HG03103 (cell line): Measurements from ENCODE around the gene PDZD2.

Experiments used
- ATAC-seq: cut with Tn5 transposase; IDR thresholded peaks from one replicate; pipeline ENCODE4 v1.9.1; 2021; ENCODE audit warnings: low read depth; ENCODE audit not compliant: unreplicated experiment

The PDZD2 gene

DNA sequence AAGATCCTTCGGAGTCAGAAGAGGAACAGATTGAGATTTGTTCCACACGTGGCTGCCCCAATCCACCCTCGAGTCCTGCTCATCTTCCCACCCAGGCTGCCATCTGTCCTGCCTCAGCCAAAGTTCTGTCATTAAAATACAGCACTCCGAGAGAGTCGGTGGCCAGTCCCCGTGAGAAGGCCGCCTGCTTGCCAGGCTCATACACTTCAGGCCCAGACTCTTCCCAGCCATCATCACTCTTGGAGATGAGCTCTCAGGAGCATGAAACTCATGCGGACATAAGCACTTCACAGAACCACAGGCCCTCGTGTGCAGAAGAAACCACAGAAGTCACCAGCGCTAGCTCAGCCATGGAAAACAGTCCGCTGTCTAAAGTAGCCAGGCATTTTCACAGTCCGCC lies 449.3 kb downstream of the PDZD2 start:
- ATAC-seq: no peak

GRCh38 chr5:32089146-32090000 lies 450.4 kb downstream of the PDZD2 start:
- ATAC-seq: no peak

- no peak for ATAC-seq
Measured at GRCh38 chr5:32090026-32090754, 451.3 kb downstream of the PDZD2 start.

DNA sequence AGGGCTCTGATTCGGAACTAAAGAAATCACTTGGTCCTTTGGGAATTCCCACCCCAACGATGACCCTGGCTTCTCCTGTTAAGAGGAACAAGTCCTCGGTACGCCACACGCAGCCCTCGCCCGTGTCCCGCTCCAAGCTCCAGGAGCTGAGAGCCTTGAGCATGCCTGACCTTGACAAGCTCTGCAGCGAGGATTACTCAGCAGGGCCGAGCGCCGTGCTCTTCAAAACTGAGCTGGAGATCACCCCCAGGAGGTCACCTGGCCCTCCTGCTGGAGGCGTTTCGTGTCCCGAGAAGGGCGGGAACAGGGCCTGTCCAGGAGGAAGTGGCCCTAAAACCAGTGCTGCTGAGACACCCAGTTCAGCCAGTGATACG lies 451.8 kb downstream of the PDZD2 start:
- ATAC-seq: no peak

GRCh38 chr5:32092938-32093812 lies 454.2 kb downstream of the PDZD2 start:
- peak; percentile 96 for ATAC-seq

- no peak for ATAC-seq
Measured at GRCh38 chr5:32094691-32095090, 455.8 kb downstream of the PDZD2 start.

DNA sequence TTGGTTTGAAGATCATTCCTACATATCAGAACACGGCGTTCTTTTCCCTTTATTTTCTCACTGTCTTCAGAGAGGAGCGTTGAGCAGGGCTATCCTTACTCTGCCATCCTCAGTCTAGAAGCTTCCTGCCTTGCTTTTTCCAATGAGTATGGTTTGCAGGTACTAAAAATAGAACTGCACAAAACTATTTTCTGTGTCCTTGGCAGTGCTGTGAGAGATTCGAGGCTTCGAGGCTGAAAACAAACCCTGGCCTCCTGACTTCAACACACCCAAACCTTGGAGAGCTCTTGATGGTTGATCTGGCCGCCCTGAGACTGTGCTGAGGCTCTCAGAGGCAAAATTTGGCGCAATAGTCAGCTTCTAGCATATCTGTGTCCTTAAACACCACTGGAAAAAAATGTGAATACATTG lies 456.3 kb downstream of the PDZD2 start:
- ATAC-seq: no peak

DNA sequence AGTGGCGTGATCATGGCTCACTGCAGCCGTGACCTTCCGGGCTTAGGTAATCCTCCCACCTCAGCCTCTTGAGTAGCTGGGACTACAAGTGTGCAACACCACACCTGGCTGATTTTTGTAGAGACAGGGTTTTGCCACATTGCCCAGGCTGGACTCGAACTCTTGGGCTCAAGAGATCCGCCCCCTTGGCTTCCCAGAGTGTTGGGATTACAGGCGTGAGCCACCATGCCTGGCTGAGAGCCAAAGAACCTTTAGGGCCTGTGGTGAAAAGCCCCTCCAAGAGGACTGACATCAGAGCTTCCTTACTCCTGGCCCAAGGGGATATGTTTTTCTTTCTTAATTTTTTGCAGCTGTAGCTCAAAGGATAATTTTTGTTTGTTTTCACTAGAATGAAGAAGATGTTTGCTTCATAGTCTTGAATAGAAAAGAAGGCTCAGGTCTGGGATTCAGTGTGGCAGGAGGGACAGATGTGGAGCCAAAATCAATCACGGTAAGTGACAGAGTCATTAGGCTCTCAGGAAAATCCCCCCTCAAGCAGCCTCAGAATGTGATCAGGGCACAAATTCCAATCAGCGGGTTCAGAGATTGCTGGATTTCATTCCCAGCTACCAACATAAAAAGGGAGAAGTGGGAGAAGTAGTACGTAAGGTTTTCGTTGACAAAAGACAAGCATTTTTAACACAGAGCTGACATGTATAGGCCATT lies 458.1 kb downstream of the PDZD2 start:
- ATAC-seq: no peak

GRCh38 chr5:32098291-32098690 lies 459.4 kb downstream of the PDZD2 start:
- ATAC-seq: no peak

DNA sequence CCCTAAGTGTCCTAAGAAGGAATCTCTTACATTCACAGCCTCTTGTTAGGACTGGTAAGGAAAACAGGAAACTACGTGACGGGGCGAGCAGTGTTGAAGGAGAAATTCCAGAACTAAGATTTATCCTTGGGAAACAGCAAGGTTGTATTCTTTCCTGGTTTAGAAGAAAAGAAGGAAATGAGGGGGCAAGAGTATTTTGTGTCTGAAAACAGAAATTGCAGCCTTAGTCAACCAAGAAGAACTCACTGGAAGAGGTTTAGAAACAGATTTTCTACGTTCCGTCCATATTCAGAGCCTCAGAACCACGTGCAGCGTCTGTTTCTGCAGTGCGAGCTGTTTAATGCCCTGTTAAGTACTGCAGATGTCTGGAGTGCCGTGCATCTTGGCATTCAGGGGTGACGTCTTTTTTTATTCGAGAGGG lies 460.0 kb downstream of the PDZD2 start:
- no peak for ATAC-seq

- ATAC-seq: no peak
Measured at GRCh38 chr5:32099486-32100035, 460.6 kb downstream of the PDZD2 start.

GRCh38 chr5:32100230-32100629 lies 461.3 kb downstream of the PDZD2 start:
- no peak for ATAC-seq

DNA sequence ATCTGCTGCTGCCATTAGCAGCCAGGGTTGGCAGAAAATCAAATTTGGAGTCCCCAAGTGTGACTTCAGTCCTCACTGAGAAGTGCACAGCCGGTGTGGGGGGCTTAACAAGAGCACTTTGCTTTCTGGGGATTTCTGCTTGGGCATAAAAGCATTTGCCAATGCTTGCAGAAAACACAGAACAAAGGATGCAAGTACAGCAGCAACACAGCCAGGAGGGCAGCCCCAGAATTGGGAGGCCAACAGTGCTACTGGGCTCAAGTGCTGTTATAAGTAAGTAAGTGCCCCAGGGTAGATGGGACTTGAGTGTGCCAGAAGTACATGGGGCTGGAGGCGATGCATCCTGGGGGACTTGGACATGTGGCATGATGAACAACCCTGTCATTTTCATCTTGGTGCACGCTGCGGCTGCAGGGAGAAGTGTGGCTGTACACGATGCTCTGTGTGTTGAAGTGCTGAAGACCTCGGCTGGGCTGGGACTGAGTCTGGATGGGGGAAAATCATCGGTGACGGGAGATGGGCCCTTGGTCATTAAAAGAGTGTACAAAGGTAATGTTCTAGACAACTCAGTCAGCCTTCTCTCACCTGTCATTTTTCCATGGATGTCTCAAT lies 461.9 kb downstream of the PDZD2 start:
- ATAC-seq: no peak

DNA sequence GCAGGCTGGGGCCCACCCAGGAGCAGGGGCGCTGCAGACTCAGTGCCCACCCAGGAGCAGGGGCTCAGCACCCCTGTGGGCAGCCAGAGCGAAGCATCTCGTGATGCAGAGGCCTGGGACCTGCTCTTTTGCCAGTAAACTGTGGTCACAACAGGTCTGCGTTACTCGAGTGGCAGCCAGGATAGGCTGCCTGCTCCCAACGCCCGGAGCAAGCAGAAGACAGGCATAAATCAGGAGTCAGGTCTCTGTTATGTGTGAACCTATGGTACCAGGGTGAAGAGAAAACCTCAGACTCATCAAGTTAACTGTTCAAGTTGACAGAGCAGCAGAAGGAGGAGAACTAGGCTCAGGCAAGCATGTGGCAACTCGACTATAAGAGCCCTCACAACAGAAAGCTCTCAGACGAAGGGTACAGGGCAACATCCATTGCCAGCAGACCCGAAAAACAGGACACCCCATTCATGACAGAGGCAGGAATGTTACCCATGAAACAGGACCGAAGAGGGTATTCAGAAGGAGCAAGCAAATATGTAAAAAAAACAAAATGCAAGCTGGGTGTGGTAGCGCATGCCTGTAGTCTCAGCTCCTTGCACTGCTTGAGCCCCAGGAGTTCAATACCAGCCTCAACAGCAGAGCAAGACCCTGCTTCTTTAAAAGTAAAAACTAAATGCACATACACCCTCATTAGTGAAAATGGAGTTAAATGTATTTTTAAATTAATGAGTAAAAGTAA lies 463.5 kb downstream of the PDZD2 start:
- ATAC-seq: no peak

DNA sequence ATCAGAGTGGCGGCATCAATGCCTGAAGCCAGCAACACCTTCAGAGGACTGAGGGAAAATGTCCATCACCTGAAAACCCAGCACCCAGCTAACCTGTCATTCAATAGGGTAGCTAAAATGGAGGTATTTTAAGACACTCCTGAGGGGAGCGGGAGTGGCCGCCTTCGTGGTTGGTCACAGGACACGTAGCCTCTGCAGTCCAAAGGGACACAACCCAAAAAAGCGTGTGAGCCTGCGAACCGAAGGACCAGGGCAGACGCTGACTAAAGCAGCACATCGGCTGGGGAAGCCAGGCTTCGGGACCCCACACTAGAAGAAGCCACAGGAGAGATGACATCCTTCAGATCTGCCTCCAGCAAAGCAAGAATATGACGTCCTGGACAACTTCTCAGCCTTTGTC lies 464.6 kb downstream of the PDZD2 start:
- ATAC-seq: no peak

DNA sequence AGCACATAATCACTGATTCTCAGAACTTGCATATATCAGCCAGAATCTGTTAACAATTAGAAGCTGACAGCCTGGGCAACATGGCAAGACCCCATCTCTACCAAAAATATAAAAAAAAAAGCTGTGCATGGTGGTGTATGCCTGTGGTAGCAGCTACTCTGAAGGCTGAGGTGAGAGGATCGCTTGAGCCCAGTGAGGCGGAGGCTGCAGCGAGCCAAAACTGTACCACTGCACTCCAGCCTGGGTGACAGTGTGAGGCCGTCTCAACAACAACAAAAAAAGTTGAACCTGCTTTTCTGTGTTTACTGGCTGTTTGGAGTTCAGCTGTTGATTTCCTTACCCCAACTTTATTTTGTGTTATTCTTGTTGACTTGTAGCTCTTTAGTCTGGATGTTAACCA lies 468.4 kb downstream of the PDZD2 start:
- ATAC-seq: no peak

DNA sequence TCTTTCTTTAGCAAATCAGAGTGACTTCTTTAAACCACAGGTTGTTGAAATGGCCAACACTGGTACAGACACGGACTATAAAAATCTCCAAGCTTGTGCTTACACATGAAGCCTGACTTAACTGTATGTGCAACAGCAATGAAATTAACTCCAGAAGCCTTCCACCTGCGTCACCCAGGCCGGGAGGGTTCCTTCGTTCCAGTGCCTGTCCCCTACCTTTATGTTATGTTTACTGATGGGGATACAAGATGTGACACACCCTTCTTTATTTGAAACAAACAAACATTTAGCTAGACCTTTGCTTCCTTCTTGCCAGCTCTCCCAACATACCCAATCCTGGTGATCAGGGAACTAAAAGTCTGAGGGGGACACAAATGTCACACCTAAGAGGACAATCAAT lies 469.2 kb downstream of the PDZD2 start:
- no peak for ATAC-seq

DNA sequence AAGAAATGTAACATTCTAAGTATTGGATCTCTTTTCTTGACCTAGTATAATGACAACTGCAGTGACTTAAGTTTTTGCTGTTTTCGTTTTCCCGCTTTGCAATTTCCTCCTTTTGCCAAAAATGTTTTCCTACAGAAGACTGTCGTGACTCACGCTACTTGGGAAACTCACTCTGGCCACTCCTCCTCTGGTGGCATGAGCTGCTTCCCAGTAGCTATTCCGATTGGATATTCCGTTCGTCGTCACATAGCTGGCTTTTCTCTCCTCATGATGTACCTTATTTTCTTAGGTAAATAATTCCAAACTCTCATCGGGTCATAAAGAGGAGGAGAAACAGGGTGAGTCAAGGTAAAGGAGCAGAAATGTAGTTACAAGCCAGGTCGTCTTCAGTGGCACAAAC lies 470.3 kb downstream of the PDZD2 start:
- ATAC-seq: no peak

DNA sequence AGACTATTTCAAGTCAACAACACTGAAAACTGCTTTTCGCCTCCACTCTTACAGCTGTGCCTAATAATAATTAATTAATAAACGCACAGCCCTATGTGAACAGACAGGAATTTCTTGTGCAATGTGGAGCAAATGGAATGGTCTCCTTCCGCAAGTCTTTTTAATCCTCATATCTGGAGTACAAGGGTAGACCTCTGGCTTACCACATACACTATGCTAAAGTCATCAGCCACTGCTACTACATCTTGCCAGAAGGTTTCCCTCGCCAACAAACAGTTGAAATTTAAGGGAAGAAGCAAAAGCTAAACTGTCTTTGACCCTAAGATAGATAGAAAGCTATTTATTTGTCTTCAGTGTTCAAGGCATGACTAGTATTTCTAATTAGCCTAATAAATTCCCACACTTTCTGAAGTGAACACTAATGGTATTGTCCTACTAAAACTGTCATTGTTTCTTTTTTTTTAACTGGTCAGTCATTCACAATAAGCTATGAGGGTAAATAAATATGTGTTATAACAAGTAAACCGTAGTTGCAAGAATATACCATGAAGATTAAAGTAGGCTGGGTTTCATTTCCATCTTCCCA lies 471.3 kb downstream of the PDZD2 start:
- ATAC-seq: no peak
